ENCODE results near the gene TMEM270.

The TMEM270 gene

GRCh38 chr7:73908123-73908611, 47.2 kb downstream of the TMEM270 start:
- Histone ChIP-seq H3K4me2 (no peak overlapping the region), H3K27ac (no peak overlapping the region), H3K4me1 (ENCODE audit: low read depth, poor library complexity, severe bottlenecking) (no peaks in the 10 kb centered on the region), H3K36me3 (ENCODE audit: insufficient read depth) (no peaks in the 10 kb centered on the region), H3K79me2 (ENCODE audit: insufficient read depth, low read depth) (no peaks in the 10 kb centered on the region), H3K27me3 (ENCODE audit: insufficient read depth, low read depth) (peaks cover 12% of the 10 kb centered on the region), H2AFZ (ENCODE audit: low read depth) (no peak overlapping the region), H3K4me3 (IDR thresholded peaks at IDR 0.05; ENCODE audit: insufficient read depth, low read depth, low read length) (no peak overlapping the region), H4K20me1 (ENCODE audit: insufficient read depth) (no peaks in the 10 kb centered on the region), H3K9ac (no peak overlapping the region)
- no peak for TF ChIP-seq CTCF (conservative IDR thresholded peaks at IDR 0.05; ENCODE audit: low read depth, low read length)

- Histone ChIP-seq H3K36me3 (ENCODE audit: insufficient read depth) (no peaks in the 10 kb centered on the region), H3K4me1 (ENCODE audit: low read depth, poor library complexity, severe bottlenecking) (no peaks in the 10 kb centered on the region), H2AFZ (ENCODE audit: low read depth) (no peak overlapping the region), H3K9ac (no peak overlapping the region), H3K27me3 (ENCODE audit: insufficient read depth, low read depth) (peaks cover 12% of the 10 kb centered on the region), H4K20me1 (ENCODE audit: insufficient read depth) (no peaks in the 10 kb centered on the region), H3K4me2 (no peak overlapping the region), H3K4me3 (IDR thresholded peaks at IDR 0.05; ENCODE audit: insufficient read depth, low read depth, low read length) (no peak overlapping the region), H3K27ac (no peak overlapping the region), H3K79me2 (ENCODE audit: insufficient read depth, low read depth) (no peaks in the 10 kb centered on the region)
- TF ChIP-seq CTCF (conservative IDR thresholded peaks at IDR 0.05; ENCODE audit: low read depth, low read length), result no peak
These were observed 48.3 kb downstream of the TMEM270 start for GRCh38 chr7:73909051-73909941.

- Histone ChIP-seq H3K79me2 (ENCODE audit: insufficient read depth, low read depth) (no peaks in the 10 kb centered on the region), H3K27ac (no peak overlapping the region), H3K4me2 (no peak overlapping the region)
These were observed 49.0 kb downstream of the TMEM270 start for GRCh38 chr7:73909996-73910395.

GRCh38 chr7:73912223-73912622, 51.3 kb downstream of the TMEM270 start:
- Histone ChIP-seq H3K4me1 (ENCODE audit: low read depth, poor library complexity, severe bottlenecking) (no peaks in the 10 kb centered on the region), H3K4me2 (no peak overlapping the region), H3K79me2 (ENCODE audit: insufficient read depth, low read depth) (no peaks in the 10 kb centered on the region), H3K36me3 (ENCODE audit: insufficient read depth) (no peaks in the 10 kb centered on the region), H2AFZ (ENCODE audit: low read depth) (no peak overlapping the region), H3K27ac (no peak overlapping the region), H3K9ac (no peak overlapping the region), H3K4me3 (IDR thresholded peaks at IDR 0.05; ENCODE audit: insufficient read depth, low read depth, low read length) (no peak overlapping the region), H4K20me1 (ENCODE audit: insufficient read depth) (no peaks in the 10 kb centered on the region), H3K27me3 (ENCODE audit: insufficient read depth, low read depth) (peaks cover 9% of the 10 kb centered on the region; the same call in 1 of the 2 replicates)
- no peak for TF ChIP-seq CTCF (conservative IDR thresholded peaks at IDR 0.05; ENCODE audit: low read depth, low read length)

More at GRCh38 chr7:73909996-73910395, 49.0 kb downstream of the TMEM270 start:
- H4K20me1 ChIP-seq (ENCODE audit: insufficient read depth), result no peaks in the 10 kb centered on the region
- no peaks in the 10 kb centered on the region for H3K36me3 ChIP-seq (ENCODE audit: insufficient read depth)
- H3K27me3 ChIP-seq (ENCODE audit: insufficient read depth, low read depth), result peaks cover 10% of the 10 kb centered on the region
- H3K4me1 ChIP-seq (ENCODE audit: low read depth, poor library complexity, severe bottlenecking), result no peaks in the 10 kb centered on the region
- H3K4me3 ChIP-seq (IDR thresholded peaks at IDR 0.05; ENCODE audit: insufficient read depth, low read depth, low read length), result no peak overlapping the region
- H3K9ac ChIP-seq, result no peak overlapping the region
- no peak for TF ChIP-seq CTCF (conservative IDR thresholded peaks at IDR 0.05; ENCODE audit: low read depth, low read length)
- H2AFZ ChIP-seq (ENCODE audit: low read depth), result no peak overlapping the region

All from KMS-11 (cell line).